Adipose tissue (tissue), 3 donors: ENCODE data around the gene ATP1A3. TPM values are rescaled to one million over a fixed set of nuclear protein-coding genes. Genes with fewer than 3 reads are reported as not detected.
"Not testable (repeated sequence)": the region's sequence is repeated elsewhere in the genome, so short reads cannot be mapped to it uniquely, and the experiment has no call there.

Experiments used
- H3K27ac ChIP-seq: one replicate; pipeline ENCODE4 v1.5.1; 2013; ENCODE audit warnings: low read depth, low read length
- WGBS, 3 donors: extraction: QIAGEN DNeasy Blood & Tissue Kit; methylation state at CpG; one replicate each; pipeline ENCODE4 v1.1.7; 2013; 5-methylcytosine and 5-hydroxymethylcytosine counted together
- polyA plus RNA-seq, 3 donors: library from polyadenylated mRNA; stranded (reverse); fragments of 200-250 nt; gene quantifications; one replicate each; pipeline ENCODE4 v1.2.3, GENCODE V29; 2013
- donor health status: healthy with polysubstance abuse.
- donor health status: Bipolar disorder and iron deficiency.
- donor health status: healthy.

The ATP1A3 gene
- under 1 TPM in 2 of 3 donors, not detected in 1; 0.21 to 0.34 TPM for polyA plus RNA-seq

DNA sequence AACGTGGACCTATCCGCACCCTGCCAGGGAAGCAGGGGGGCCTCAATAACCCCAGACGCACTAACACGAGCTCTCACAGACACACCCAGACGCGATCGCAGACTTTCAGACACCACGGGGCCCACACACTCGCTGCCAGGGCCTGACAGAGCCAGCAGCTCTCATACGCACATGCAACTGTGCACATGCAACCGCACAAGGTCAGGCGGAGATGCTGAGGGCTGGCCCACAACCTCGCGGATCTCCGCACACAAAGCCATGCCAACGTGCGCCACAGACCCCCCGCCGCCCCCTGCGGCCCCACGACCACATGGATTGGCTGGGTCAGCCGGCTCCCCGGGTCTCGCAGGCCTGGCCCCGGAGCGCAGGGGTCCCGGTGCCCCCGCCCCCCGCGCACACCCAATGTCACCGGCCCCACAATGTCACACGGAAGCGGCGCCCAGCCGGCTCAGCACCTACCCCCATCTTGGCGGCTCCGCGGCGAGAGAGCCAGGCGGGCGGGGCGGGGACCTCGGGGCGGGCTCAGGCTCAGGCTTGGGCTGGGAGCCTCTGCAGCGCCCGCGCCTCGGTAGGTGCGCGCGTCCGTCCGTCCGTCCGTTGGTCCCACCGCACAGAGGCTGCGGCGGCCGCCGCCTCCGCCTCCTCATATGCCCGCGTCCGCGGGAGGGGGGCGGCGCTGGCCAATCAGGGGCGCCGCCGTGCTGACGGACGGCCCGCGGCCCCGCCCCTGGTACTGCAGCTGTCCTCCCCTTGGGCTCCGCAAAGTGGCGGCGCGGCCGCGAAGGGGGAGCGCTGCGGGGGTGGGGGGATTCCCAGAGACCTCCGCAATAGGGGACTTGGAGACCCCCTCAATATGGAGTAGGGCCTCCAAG is at the start of gene ATP1A3:
TSS of gene ATP1A3 (minus strand) at position 619 of the 872 bp plus-strand sequence. CDS start at position 465, 154 bp downstream.
- H3K27ac ChIP-seq: no peak within 1 kb of the TSS
- 1% methylated on average over 56 to 84 of the region's 84 CpGs for WGBS, 3 donors

- H3K27ac ChIP-seq: no peak overlapping the region
- 83 to 92% (median 88%) methylated on average over 30 of the region's 30 CpGs for WGBS, 3 donors
These were observed 48.6 kb upstream of the ATP1A3 start for GRCh38 chr19:42042455-42043170.

DNA sequence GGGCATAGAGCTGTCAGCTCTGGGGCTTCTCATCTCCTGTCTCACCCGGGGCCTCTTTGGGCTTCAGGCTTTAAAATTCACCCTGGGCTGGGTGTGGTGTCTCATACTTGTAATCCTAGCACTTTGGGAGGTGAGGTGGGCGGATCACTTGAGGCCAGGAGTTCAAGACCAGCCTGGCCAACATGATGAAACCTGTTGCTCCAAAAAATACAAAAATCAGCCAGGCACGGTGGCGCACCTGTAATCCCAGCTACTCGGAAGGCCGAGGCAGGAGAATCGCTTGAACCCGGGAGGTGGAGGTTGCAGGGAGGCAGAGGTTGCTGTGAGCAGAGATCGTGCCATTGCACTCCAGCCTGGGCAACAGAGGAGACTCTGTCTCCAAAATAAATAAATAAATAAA is 46.5 kb upstream of the ATP1A3 start:
- 87 to 92% (median 90%) methylated on average over 9 of the region's 9 CpGs for WGBS, 3 donors
- not testable (repeated sequence) for H3K27ac ChIP-seq

GRCh38 chr19:42040031-42040430 is 46.0 kb upstream of the ATP1A3 start:
- no peak overlapping the region for H3K27ac ChIP-seq

GRCh38 chr19:42038666-42039065 is 44.6 kb upstream of the ATP1A3 start:
- 83 to 87% (median 85%) methylated on average over 6 of the region's 6 CpGs for WGBS, 3 donors
- H3K27ac ChIP-seq: no peak overlapping the region

- WGBS, 3 donors: 75 to 82% (median 78%) methylated on average over 5 of the region's 5 CpGs
- H3K27ac ChIP-seq: no peak overlapping the region
These were observed 43.6 kb upstream of the ATP1A3 start for GRCh38 chr19:42037649-42038048.

DNA sequence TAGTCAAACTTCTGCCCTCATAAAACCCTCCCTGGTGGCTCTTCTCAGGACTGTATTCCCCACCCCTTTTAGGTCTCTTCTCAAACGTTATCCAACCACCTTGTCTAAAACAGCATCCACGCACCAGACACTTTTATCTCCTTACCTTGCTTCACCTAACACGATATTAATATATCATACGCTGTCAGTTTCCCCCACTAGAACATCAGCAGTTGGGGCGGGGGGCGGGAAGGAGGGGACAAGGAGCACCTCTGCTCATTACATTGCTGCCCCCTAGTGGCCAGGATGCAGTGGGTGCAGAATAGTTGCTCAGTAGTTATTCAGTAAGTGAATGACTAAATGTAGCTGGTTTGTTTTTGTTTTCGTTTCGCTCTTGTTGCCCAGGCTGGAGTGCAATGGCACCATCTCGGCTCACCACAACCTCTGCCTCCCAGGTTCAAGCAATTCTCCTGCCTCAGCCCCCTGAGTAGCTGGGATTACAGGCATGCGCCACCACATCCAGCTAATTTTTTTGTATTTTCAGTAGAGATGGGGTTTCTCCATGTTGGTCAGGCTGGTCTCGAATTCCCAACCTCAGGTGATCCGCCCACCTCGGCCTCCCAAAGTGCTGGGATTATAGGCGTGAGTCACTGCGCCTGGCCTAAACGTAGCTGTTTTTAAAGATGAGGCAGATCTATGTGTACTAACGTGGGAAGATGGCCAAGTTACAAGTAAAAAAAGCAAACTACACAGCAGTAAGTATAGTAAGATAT is 40.8 kb upstream of the ATP1A3 start:
- WGBS, 3 donors: 32 to 46% (median 38%) methylated on average over 17 of the region's 17 CpGs

GRCh38 chr19:42033413-42033812 is 39.4 kb upstream of the ATP1A3 start:
- no peak overlapping the region for H3K27ac ChIP-seq
- WGBS, 3 donors: 55 to 62% (median 56%) methylated on average over 5 of the region's 5 CpGs

More for the DNA sequence above, 40.8 kb upstream of the ATP1A3 start:
- H3K27ac ChIP-seq: not testable (repeated sequence)

DNA sequence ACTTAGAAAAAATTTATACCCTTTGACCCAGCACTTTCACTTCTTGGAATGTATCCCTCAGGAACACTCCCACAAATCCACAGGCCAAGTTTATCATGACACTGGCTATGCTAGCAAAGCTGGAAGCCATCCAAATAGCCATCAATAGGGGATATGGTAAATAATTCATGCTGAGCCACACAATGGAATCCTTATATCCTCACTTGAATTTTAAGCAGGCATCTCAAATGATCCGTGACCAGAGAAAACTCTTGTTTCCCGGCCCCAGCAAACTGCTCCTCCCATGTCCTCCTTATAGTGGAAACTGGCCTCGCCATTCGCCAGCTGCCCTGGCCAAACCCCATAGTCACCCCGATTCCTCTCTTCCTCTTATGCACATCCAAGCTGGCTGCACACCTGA is 38.4 kb upstream of the ATP1A3 start:
- 43 to 56% (median 51%) methylated on average over 5 of the region's 5 CpGs for WGBS, 3 donors
- H3K27ac ChIP-seq: no peak overlapping the region

DNA sequence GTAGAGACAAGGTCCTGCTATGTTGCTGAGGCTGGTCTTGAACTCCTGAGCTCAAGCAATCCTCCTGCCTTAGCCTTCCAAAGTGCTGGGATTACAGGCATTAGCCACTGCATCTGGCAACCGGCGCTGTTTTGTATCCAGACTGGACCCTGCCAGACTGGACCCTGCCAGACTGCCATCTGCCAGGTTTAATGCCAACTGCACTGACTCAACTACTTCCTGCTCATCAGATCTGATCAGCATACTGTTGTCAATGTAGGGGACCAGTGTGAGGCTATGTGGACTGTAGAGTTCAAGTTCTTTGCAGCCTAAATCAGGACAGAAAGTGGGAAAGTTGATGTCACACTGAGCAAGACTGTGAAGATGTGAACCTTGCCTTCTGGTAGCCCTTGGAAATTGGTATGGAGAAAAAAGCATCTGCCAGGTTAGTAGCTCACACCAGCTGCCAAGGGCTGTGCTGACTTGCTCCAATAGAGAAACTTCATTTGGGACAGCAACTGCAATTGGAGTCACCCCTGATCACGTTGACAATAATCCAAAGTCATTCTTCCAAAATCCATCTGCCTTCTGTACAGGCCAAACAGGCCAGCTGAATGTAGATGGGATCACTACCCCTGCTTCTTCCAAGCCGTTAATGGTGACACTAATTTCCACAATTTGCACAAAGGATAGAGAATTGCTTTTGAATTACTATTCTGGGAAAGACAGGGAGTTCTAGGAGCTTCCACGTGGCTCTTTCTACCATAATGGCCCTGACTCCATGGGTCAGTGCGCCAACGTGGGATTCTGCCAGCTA is 36.8 kb upstream of the ATP1A3 start:
- 72 to 83% (median 79%) methylated on average over 7 of the region's 7 CpGs for WGBS, 3 donors
- H3K27ac ChIP-seq: no peak overlapping the region

GRCh38 chr19:42028304-42029216 is 34.5 kb upstream of the ATP1A3 start:
- WGBS, 3 donors: 55 to 62% (median 59%) methylated on average over 7 to 8 of the region's 8 CpGs
- H3K27ac ChIP-seq: no peak overlapping the region

- no peak overlapping the region for H3K27ac ChIP-seq
- 46 to 58% (median 49%) methylated on average over 12 of the region's 12 CpGs for WGBS, 3 donors
These were observed 30.6 kb upstream of the ATP1A3 start for GRCh38 chr19:42024622-42025111.

GRCh38 chr19:42023943-42024260 is 29.9 kb upstream of the ATP1A3 start:
- no peak overlapping the region for H3K27ac ChIP-seq

GRCh38 chr19:42023121-42023942 is 29.3 kb upstream of the ATP1A3 start:
- H3K27ac ChIP-seq: no peak overlapping the region
- WGBS, 3 donors: 65 to 84% (median 82%) methylated on average over 17 of the region's 17 CpGs

More at GRCh38 chr19:42023943-42024260, 29.9 kb upstream of the ATP1A3 start:
- WGBS, 3 donors: 65 to 92% (median 88%) methylated on average over 4 of the region's 4 CpGs

DNA sequence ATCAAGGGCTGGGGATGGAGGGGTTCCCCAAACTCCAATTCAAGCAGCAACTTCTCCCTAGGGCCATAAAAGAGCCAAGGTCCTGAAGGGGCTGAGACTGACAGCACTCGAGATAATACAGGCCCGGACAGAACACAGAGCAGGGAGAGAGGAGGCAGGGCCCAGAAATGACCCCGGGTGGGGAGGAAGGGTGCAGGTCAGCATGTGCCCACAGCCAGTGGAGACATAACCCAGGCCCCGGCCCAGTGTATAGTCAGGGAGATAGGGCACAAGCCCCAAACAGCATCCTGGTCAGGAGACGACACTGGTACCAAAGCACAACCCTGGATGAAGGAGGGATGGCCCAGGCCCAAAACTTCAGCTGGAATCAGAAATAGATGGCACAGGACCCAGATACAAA is 28.6 kb upstream of the ATP1A3 start:
- WGBS, 3 donors: 66 to 80% (median 75%) methylated on average over 5 of the region's 5 CpGs
- H3K27ac ChIP-seq: no peak overlapping the region

- WGBS, 3 donors: 67 to 74% (median 68%) methylated on average over 15 of the region's 15 CpGs
- no peak overlapping the region for H3K27ac ChIP-seq
These were observed 27.2 kb upstream of the ATP1A3 start for GRCh38 chr19:42021185-42021584.
